GM21619 (cell line): ENCODE measurements around the gene SH2D1B.

Experiments
- ATAC-seq: cut with Tn5 transposase; IDR thresholded peaks from one replicate; pipeline ENCODE4 v1.9.1; 2021; ENCODE audit not compliant: unreplicated experiment

The SH2D1B gene

GRCh38 chr1:162398999-162399580 lies 12.8 kb downstream of the SH2D1B start:
- ATAC-seq = no peak

- ATAC-seq = no peak
Measured at GRCh38 chr1:162397943-162398560, 13.9 kb downstream of the SH2D1B start.

GRCh38 chr1:162397039-162397448 lies 14.9 kb downstream of the SH2D1B start:
- ATAC-seq = no peak

GRCh38 chr1:162396201-162396906 lies 15.6 kb downstream of the SH2D1B start:
- no peak for ATAC-seq

DNA sequence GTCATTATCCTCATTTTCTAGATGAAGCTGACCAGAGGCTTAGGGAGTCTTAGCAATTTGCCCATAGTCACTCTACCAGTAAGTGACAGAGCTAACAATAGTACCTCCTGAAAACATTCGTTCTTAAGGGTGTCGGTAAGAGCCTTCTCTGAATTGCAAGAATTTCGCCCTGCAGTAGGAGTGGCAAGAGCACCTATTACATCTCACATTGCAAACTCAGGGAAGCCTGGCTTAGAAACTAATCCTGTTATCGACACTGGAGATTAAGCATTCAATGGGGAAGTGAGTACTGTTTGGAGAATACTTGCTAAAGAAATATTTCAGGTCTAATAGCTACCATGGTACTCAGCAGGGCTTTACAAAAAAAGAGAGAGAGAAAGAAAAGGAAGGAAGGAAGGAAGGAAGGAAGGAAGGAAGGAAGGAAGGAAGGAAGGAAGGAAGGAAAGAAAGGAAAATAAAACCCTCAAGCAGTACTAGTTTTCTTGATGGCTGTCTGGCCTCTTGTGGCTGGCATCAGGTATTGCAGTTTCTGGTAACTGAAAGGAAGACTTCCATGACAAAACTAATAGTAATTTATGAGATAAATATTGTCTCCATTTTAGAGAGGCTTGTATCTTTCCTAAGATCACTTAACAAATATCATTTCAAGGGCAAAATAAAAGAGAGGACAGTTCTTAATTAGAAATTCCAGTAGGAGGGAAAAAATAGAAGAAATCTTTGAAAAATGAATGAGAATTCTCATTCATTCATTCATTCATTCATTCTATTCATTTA lies 20.0 kb downstream of the SH2D1B start:
- ATAC-seq = no peak

GRCh38 chr1:162390396-162391185 lies 21.3 kb downstream of the SH2D1B start:
- ATAC-seq = no peak

DNA sequence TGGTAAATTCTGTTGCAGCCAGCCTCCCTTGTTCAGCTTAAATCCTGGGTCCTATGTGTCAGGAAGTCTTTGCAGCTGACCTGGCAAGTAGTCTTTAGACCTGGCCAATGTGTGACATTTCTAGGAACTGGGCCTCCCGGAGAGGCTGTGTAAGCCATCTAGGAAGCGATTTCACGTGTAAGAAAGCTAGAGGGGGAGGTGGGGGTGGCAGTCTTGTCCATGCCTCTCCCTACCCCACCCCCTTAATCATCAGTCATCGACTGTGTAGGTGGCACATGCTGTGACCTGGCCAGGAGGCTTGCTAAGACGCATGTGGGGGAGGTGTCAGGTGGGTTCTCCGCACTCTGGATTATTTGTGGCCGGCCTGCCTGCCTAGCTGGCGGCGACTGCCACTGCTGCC lies 22.0 kb downstream of the SH2D1B start:
- no peak for ATAC-seq

DNA sequence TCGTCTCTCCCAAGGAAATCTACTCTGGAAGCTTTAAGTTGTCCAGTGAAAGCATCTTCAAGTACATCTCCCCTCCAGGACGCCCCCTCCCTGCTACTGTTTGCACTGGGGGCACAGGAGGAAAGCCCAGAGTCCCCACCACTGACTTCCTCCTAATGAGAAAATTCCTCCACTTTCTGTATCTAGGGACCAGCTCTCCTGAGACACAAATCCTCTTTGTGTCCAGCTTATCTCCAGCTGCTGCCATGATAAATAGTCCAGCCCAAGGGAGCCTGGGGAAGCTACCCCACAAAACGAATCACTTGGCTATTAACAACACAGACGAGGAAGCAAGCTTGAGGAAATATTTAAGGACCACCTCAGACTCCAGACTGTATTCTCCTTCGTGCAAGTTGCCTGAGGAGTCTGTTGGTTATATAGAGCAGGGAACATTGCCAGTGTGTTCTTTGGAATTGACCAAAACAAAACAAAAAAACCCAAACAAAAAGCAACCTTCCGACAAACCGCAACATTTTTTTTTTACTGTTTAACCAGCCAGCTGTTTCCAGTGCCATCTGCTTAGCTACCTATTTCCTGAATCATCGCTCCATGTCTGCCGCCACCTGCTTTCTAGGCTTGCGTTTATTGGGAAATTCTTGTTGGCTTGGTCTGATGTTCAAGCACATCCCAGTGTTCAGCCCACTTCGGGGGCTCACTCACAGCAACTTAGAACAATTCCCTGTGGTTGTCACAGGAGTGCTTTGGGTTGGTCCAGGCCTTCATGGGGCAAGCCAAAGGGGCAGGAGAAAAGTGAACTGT lies 22.7 kb downstream of the SH2D1B start:
- ATAC-seq = no peak

DNA sequence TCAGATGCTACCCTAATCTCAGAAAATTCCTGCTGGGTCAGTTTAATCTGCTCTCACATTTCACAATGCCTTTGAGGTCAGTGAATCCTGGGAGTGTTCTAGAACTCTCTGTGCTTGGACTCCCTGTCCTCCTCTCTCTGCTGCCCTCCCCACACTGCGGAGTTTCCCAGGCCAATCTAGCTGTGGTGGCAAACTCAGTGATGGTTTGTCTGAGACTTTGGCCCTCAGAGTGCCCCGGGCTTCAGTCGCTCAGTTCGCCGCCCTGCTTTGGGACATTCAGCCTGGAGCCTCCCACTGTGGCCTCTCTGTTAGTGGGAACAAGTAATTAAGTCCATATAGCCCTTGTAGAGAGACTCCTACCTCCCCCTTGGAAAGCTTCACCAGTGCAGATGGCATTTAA lies 23.3 kb downstream of the SH2D1B start:
- no peak for ATAC-seq

GRCh38 chr1:162388083-162388594 lies 23.8 kb downstream of the SH2D1B start:
- ATAC-seq = no peak

DNA sequence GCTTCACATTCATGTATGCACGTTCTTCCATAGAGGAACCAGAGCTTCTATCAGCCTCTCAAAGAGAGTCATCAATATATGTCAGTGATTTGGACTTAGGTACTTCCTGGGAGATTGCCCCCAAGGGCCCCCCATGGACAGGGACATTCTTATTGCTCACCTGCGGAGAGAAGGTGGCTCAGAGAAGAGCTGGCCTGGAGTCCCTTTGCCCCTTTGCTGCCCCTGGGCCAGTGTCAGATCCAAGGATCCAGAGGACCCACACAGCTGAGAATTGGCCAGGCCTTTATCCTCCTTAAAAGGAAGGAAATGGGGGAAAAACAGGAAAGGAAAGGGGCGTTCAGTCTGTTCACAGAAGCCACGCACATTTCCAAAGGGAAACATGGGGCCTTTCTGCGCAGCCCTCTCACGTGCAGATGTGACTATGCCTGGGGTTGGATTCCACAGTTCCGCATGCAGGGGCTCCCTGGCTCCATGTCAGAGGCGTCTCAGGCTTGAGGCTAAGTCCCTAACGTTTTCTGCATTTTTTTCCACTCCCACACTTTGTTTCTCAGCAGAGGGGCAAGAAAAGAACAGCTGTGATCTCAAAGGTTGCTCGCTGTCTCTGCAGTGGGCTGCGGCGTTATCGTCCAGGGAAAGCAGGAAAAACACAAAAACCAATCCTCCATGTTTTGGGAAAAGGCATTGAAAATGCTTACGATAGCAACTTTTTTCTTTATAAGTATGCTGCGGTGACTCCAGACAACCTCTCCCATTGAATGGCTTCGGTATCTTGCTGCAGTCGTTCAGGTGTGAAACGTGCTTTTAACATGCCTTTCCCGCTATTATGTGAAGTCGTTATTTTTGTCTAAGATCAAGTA lies 24.5 kb downstream of the SH2D1B start:
- ATAC-seq = no peak

DNA sequence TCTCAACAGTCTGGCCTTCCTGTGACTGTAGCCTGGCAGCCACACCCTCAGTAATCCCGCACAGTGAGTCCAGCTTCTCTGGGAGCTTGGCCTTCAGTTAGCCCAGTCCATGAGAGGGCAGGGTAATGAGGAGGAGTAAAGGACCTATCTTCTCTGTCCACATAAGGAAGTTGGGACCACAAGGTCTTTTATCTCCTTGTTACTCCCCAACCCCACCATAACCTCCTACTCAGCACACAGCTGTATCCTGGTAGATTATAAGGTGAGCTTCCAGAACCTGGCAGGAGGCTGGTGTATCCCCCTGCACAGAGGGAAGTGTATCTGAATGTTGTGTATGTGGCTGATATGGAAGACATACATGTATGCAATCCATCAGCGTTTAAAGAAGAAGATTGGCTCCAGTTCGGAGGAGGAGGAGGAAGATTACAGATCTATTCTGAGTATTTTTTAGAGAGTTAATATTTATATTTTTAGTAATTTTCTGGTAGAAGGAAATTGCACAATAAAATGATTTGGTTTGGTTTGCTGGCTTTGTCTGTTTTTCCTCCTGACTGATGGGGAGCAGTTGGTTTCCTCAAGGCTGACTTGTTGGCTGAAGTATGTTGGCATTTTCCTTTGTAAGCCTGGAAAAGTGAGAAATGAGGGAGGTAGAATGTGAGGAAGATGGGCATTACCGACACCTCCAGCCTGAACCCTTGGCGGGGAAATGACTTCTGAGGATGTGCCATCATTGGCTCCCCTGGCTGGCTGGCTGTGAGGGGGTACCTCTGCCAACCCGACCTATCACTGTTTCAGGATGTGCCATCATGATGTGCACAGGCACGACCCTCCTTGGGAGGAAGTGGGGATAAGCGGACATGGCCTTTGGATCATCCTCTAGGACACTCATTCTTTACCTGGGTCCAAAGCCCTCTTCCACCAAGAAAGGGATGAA lies 25.4 kb downstream of the SH2D1B start:
- no peak for ATAC-seq

GRCh38 chr1:162385702-162386101 lies 26.2 kb downstream of the SH2D1B start:
- ATAC-seq = no peak

- no peak for ATAC-seq
Measured at GRCh38 chr1:162385280-162385623, 26.7 kb downstream of the SH2D1B start.

GRCh38 chr1:162384601-162385279 lies 27.2 kb downstream of the SH2D1B start:
- no peak for ATAC-seq

DNA sequence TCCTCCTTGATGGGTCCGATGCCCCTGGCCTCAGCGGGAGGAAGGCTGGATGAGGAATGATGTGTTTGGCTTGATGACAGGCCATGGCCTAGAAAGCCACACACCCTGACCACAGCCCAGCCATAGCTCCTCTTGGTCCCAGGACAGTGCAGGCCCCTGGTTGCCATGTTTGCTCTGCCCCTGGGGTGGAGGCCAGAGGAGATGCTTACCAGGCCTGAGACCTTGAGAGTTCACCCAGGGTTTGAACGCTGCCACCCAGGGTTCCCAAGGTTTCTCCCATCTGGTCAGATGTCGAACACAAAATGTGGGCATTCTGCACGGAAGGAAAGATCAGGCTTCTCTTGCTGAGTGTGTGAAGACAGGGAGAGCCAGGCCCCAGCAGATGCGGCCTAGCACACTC lies 27.8 kb downstream of the SH2D1B start:
- no peak for ATAC-seq

DNA sequence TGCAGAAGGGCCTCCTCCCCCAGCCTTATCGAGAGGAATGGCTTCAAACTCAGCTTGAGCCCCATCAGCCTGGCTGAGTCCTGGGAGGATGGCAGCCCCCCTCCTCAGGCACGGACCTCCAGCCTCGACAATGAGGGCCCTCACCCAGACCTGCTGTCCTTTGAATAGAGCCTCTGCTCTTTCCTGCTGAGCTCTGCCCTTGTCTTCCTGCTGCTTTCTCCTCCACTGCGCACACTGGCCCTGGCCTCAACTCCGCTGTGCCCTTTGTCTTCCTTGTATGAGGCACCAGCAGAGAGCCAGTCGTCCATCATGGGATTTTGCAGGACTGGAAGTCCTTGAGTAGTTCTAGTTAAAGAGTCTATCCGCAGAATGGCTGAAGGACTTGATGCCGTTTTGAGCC lies 28.4 kb downstream of the SH2D1B start:
- ATAC-seq = no peak
